Endothelial cell of umbilical vein (primary cell): Measurements from ENCODE around the gene COTL1. TPM values are rescaled to one million over a fixed set of nuclear protein-coding genes. Genes with fewer than 3 reads are reported as not detected.

ENCODE experiments used
- BruUV-seq: library from RNA; stranded (reverse); fragments of 400-500 nt; replicated peaks from 2 replicates; lab custom pipeline; 2021; lab: Mats Ljungman, UMichigan
- CTCF ChIA-PET: fragments of 300-600, 350-600 bp; sonication (Branson Sonifier 250); formaldehyde crosslinking; loops from one replicate; lab custom pipeline; 2021; ENCODE audit warnings: antibody characterized with exemption, inconsistent platforms; lab: Charles Lee
- POLR2A ChIA-PET: fragments of 300-600, 350-600 bp; sonication (Branson Sonifier 250); formaldehyde crosslinking; loops from one replicate; lab custom pipeline; 2021; ENCODE audit warnings: antibody characterized with exemption, inconsistent platforms; lab: Charles Lee
- DNase-seq: peaks from one replicate; pipeline ENCODE4 v3.0.0-alpha.2; 2011; ENCODE audit warnings: low read depth, low spot score
- FAIRE-seq: peaks from 2 replicates; lab custom pipeline; 2011; peaks lifted over from hg19 to GRCh38; lab: Jason Lieb, UNC
- H2AFZ ChIP-seq: 2 replicates; pipeline ENCODE4 v1.6.0; 2012; ENCODE audit warnings: low read depth, low read length, control low read depth, inconsistent platforms
- H3K27ac ChIP-seq: 2 replicates; pipeline ENCODE4 v1.5.1; 2011; ENCODE audit warnings: low read depth, mild to moderate bottlenecking, control low read depth, low read length, moderate library complexity; ENCODE audit not compliant: insufficient read depth
- H3K27me3 ChIP-seq, 2 experiments: 2 replicates each; pipeline versions ENCODE4 v1.6.0 to v1.6.1; 2011; ENCODE audit warnings: low read length in 2 of 2, mixed read lengths in 1 of 2; ENCODE audit not compliant: control insufficient read depth in 2 of 2, insufficient read depth in 2 of 2
- H3K36me3 ChIP-seq, 2 experiments: 2 replicates in 1 of 2; 3 replicates in 1 of 2; pipeline ENCODE4 v1.5.1; 2011; ENCODE audit warnings: low read length in 2 of 2, mild to moderate bottlenecking in 1 of 2, moderate library complexity in 1 of 2; ENCODE audit not compliant: control insufficient read depth in 2 of 2, insufficient read depth in 2 of 2; ENCODE audit errors: extremely low read depth in 1 of 2
- H3K4me1 ChIP-seq: 3 replicates; pipeline ENCODE4 v1.5.1; 2011; ENCODE audit warnings: mild to moderate bottlenecking, low read length; ENCODE audit not compliant: control insufficient read depth, insufficient read depth; ENCODE audit errors: extremely low read depth
- H3K4me2 ChIP-seq: 2 replicates; pipeline ENCODE4 v1.6.1; 2011; ENCODE audit warnings: low read length, control low read depth, mixed read lengths; ENCODE audit not compliant: insufficient read depth
- H3K4me3 ChIP-seq, 3 experiments: fragments of 200-600 bp in 1 of 3; sonication (generic), shearing (Covaris generic) in 1 of 3; replicated peaks in 1 of 3; 2 replicates each; pipeline ENCODE4 v1.5.1; 2011 to 2016; ENCODE audit warnings: control low read depth in 3 of 3, low read length in 3 of 3, mild to moderate bottlenecking in 2 of 3, inconsistent platforms in 1 of 3, low read depth in 1 of 3, moderate library complexity in 1 of 3; ENCODE audit not compliant: insufficient read depth in 1 of 3
- H3K79me2 ChIP-seq: 2 replicates; pipeline ENCODE4 v1.6.0; 2012; ENCODE audit warnings: low read length, inconsistent platforms; ENCODE audit not compliant: control insufficient read depth, insufficient read depth
- H3K9ac ChIP-seq: replicated peaks from 2 replicates; pipeline ENCODE3; 2011; ENCODE audit warnings: low read length, control low read depth; ENCODE audit not compliant: insufficient read depth; ENCODE audit errors: extremely low read depth
- H3K9me1 ChIP-seq: replicated peaks from 3 replicates; pipeline ENCODE4 v1.6.0; 2011; ENCODE audit warnings: mild to moderate bottlenecking, low read length; ENCODE audit not compliant: control insufficient read depth, insufficient read depth; ENCODE audit errors: extremely low read depth
- H3K9me3 ChIP-seq: replicated peaks from 2 replicates; pipeline ENCODE4 v1.5.1; 2012; ENCODE audit warnings: low read length, inconsistent platforms; ENCODE audit not compliant: control insufficient read depth, insufficient read depth
- H4K20me1 ChIP-seq: replicated peaks from 2 replicates; pipeline ENCODE3; 2011; ENCODE audit warnings: mild to moderate bottlenecking, low read length; ENCODE audit not compliant: control insufficient read depth, insufficient read depth; ENCODE audit errors: extremely low read depth
- CTCF ChIP-seq, 2 donors: IDR thresholded peaks; 1 replicate in 1 of 2; 2 replicates in 1 of 2; pipeline ENCODE4 v1.5.1; 2011; ENCODE audit warnings: low read length in 2 of 2, mild to moderate bottlenecking in 2 of 2, moderate library complexity in 2 of 2, control low read depth in 1 of 2, inconsistent platforms in 1 of 2, low read depth in 1 of 2; ENCODE audit not compliant: insufficient read depth in 1 of 2; ENCODE audit errors: extremely low read depth in 1 of 2
- EZH2 ChIP-seq: IDR thresholded peaks from 2 replicates; pipeline ENCODE4 v1.6.1; 2012; ENCODE audit warnings: borderline replicate concordance, low read depth, mild to moderate bottlenecking, moderate library complexity, low read length, inconsistent platforms; ENCODE audit not compliant: severe bottlenecking
- FOS ChIP-seq: IDR thresholded peaks from 2 replicates; pipeline ENCODE4 v1.6.1; 2011; ENCODE audit warnings: mild to moderate bottlenecking, low read length, moderate library complexity, borderline replicate concordance; ENCODE audit not compliant: insufficient read depth
- GATA2 ChIP-seq: IDR thresholded peaks from 2 replicates; pipeline ENCODE4 v1.7.0; 2011; ENCODE audit warnings: low read depth, mild to moderate bottlenecking, moderate library complexity, mixed read lengths, low read length; ENCODE audit not compliant: insufficient read length, insufficient read depth
- JUN ChIP-seq: IDR thresholded peaks from 2 replicates; pipeline ENCODE4 v1.6.1; 2011; ENCODE audit warnings: borderline replicate concordance, low read depth; ENCODE audit not compliant: insufficient read length, insufficient read depth
- MAX ChIP-seq: IDR thresholded peaks from 2 replicates; pipeline ENCODE4 v1.6.1; 2011; ENCODE audit not compliant: insufficient read depth, insufficient read length
- MYC ChIP-seq: IDR thresholded peaks from one replicate; pipeline ENCODE4 v1.6.1; 2011; ENCODE audit warnings: mild to moderate bottlenecking, low read depth, low read length
- POLR2A ChIP-seq: IDR thresholded peaks from 2 replicates; pipeline ENCODE4 v1.6.1; 2012; ENCODE audit warnings: low read depth, mild to moderate bottlenecking, control low read depth, low read length
- POLR2AphosphoS5 ChIP-seq: IDR thresholded peaks from 2 replicates; pipeline ENCODE4 v1.6.1; 2012; ENCODE audit warnings: low read depth, mild to moderate bottlenecking, control low read depth, low read length, moderate library complexity; ENCODE audit not compliant: insufficient read depth
- dilution Hi-C: fragments of 300-500 bp; cut with MboI; formaldehyde crosslinking; loops from one replicate; pipeline ENCODE4 v1.15.0; 2019; ENCODE audit warnings: low sequenced_read_pairs; ENCODE audit not compliant: extremely low pct_ligation_motif_present
- intact Hi-C: fragments of 100-400 bp; cut with micrococcal nuclease; formaldehyde crosslinking; loops from one replicate; pipeline ENCODE4 v1.10.0; 2022
- polyA plus RNA-seq, 4 experiments: library from polyadenylated mRNA; depleted of rRNA in 3 of 4; stranded (reverse) in 3 of 4; unstranded in 1 of 4; fragments of >200 nt; gene quantifications; 2 replicates each; pipeline versions ENCODE4 v1.2.1 to v1.2.3, GENCODE V29; 2011 to 2012; ENCODE audit warnings: missing spikeins in 1 of 4
- total RNA-seq: library from RNA; stranded (reverse); gene quantifications from 2 replicates; pipeline ENCODE4 v1.2.3, GENCODE V29; 2021

COTL1 gene
- total and polyA plus RNA-seq, 2 donors (not counting 3 experiments of a cell fraction or from before 2014, with no cell fraction given), result 90.0 to 200 TPM

GRCh38 chr16:84643180-84643583 lies 25.3 kb upstream of the COTL1 start:
- Histone ChIP-seq H3K36me3 (no peaks in the 10 kb centered on the region), H2AFZ (no peak overlapping the region), H3K9me1 (no peaks in the 10 kb centered on the region), H3K9me3 (no peaks in the 10 kb centered on the region), H3K27me3 (peaks cover 3% of the 10 kb centered on the region in 2 experiments), H3K79me2 (no peaks in the 10 kb centered on the region), H3K27ac (no peak overlapping the region), H3K4me2 (no peak overlapping the region), H4K20me1 (no peaks in the 10 kb centered on the region), H3K9ac (no peak overlapping the region), H3K4me3 (no peak overlapping the region), H3K4me1 (peaks cover 5% of the 10 kb centered on the region)
- no peak for TF ChIP-seq FOS
- intact Hi-C loops (no loop called here), dilution Hi-C loops (no loop called here)
- ChIA-PET CTCF (interaction anchor here (0.5 to 2.2 kb wide), 4 partner anchors 36 to 137 kb away, joined by 3 to 6 read pairs (median 4); no protein-coding TSS in a partner anchor), POLR2A (no interaction called here)
- DNase-seq (no peak), FAIRE-seq (no peak)
- BruUV-seq, result no TSS peak

DNA sequence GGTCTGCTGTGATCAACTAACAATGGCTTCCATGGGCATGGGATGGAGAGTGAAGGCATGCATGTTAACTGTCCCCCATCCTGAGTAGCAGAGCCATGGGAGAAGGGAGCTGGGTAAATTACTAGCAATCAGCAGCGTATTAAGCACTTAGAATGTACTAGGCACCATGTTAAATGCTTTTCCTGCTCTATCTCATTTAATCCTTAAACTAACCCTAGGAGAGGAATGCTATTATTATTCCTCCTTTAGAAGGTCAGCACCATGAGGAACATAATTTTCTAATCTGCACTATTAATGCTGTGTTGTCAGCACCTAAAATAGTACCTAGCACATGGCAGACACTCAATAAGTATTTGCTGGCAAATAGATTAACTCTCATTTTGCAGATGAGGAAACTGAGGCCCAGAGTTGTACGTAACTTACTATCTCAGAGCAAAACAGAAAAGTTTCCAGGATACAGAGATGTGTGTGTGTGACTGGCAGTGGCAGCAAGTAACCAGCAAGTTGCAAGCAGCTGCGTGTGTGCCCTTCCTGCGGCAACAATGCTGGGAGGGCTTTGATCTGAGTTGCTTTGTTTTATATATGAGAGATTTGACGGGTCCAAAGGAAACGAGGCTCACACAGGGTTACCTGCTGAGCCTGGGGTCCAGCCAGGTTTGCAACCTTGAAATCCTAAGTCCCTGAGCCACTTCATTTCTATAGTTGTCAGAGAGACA lies 23.9 kb upstream of the COTL1 start:
- dilution Hi-C loops, result no loop called here
- no peak overlapping the region for H3K4me2 ChIP-seq
- no peak overlapping the region for H3K9ac ChIP-seq
- no peak overlapping the region for H2AFZ ChIP-seq
- FAIRE-seq (no peak), DNase-seq (no peak)
- POLR2A ChIA-PET, result no interaction called here
- no peaks in the 10 kb centered on the region for H4K20me1 ChIP-seq
- H3K27me3 ChIP-seq, result peaks cover 3% of the 10 kb centered on the region in 2 experiments
- CTCF ChIA-PET, result interaction anchor here (1.0 to 2.2 kb wide), 5 partner anchors 12 to 136 kb away, joined by 3 to 6 read pairs (median 3); no protein-coding TSS in a partner anchor
- no peak overlapping the region for H3K27ac ChIP-seq
- H3K36me3 ChIP-seq, result no peaks in the 10 kb centered on the region
- no peaks in the 10 kb centered on the region for H3K9me3 ChIP-seq
- TF ChIP-seq POLR2AphosphoS5 (no peak), JUN (no peak), CTCF (IDR thresholded peaks at IDR 0.05; ENCODE audit: extremely low read depth in 1 of 2, insufficient read depth in 1 of 2, low read depth in 1 of 2, low read length in 2 of 2) (no peak), POLR2A (no peak), MYC (no peak), GATA2 (no peak), EZH2 (no peak), FOS (no peak), MAX (no peak)
- H3K79me2 ChIP-seq, result no peaks in the 10 kb centered on the region
- H3K9me1 ChIP-seq, result no peaks in the 10 kb centered on the region
- H3K4me1 ChIP-seq, result no peaks in the 10 kb centered on the region
- BruUV-seq, result no TSS peak
- no peak overlapping the region for H3K4me3 ChIP-seq
- intact Hi-C loops, result no loop called here
